ENCODE results near the gene WWC2.

Gene WWC2

GRCh38 chr4:183180621-183181020, 81.6 kb downstream of the WWC2 start:
- no peak for DNase-seq
- TF ChIP-seq GATA1 (IDR thresholded peaks at IDR 0.05; ENCODE audit: low read depth, low read length), result no peak
- TF ChIP-seq POLR2A (IDR thresholded peaks at IDR 0.05; ENCODE audit: low read length), result no peak

DNA sequence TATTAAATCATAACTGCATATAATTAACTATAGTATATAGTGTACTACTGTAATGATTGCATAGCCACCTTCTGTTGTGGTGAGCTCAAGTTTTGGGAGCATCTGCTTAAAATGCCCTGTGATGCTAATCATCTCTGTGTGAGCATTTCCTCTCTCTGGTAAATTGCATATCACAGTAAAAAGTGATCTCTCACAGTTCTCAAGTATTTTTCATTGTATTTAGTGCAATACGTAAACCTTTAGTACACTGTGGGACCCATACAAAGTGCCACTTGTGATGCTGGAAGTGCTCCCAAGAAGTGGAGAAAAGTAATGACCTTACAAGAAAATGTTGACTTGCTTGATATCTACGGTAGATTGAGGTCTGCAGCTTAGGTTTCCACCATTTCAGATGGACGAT, 82.0 kb downstream of the WWC2 start:
- TF ChIP-seq POLR2A (IDR thresholded peaks at IDR 0.05; ENCODE audit: low read length) (no peak), GATA1 (IDR thresholded peaks at IDR 0.05; ENCODE audit: low read depth, low read length) (no peak)
- DNase-seq, result no peak

- peak; percentile 22 to 49 for DNase-seq
- no peak for TF ChIP-seq POLR2A (IDR thresholded peaks at IDR 0.05; ENCODE audit: low read length)
These were observed 84.0 kb downstream of the WWC2 start for GRCh38 chr4:183182873-183183725.

DNA sequence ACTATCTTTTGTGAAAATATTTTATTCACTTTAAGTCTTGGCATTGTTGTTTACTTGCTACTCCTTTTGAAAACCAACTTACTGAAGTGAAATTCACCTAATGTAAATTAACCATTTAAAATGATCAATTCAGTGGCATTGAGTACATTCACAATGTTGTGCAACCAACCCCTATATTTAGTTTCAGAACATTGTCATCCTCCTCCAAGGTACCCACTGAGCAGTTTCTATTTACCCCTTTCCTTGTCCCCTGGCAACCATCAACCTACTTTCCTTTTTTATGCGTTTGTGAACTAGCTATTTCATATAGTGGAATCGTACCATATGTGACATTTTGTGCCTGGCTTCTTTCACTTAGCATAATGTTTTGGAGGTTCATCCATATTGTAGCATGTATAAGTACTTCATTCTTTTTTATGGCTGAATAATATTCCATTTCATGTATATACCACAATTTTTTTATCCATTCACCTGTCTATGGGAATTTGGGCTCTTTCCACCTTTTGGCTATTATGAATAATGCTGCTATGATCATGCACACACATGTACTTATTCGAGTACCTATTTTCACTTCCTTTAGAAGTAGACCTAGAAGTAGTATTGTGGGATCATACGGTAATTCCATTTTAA, 85.0 kb downstream of the WWC2 start:
- DNase-seq, result no peak
- no peak for TF ChIP-seq POLR2A (IDR thresholded peaks at IDR 0.05; ENCODE audit: low read length)
- TF ChIP-seq GATA1 (IDR thresholded peaks at IDR 0.05; ENCODE audit: low read depth, low read length), result no peak

DNA sequence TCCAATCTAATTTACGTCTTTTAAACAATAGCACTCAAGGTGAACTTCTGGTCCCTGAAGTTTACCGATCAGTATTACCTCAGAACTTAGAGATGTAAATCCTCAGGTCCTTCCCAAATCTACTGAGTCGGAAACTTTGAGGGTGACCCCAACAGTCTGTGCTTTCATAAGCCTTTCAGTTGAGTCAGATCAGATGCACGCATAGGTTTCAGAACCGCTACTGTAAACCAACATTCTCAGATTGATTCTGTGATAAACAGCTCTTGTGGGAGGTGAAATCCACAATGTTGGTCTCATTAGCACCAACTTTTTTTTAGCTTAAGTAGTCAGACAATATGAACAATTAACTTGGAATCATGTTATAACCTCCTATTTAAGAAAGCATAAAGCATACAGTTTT, 86.0 kb downstream of the WWC2 start:
- TF ChIP-seq GATA1 (IDR thresholded peaks at IDR 0.05; ENCODE audit: low read depth, low read length) (no peak), POLR2A (IDR thresholded peaks at IDR 0.05; ENCODE audit: low read length) (no peak)
- no peak for DNase-seq

DNA sequence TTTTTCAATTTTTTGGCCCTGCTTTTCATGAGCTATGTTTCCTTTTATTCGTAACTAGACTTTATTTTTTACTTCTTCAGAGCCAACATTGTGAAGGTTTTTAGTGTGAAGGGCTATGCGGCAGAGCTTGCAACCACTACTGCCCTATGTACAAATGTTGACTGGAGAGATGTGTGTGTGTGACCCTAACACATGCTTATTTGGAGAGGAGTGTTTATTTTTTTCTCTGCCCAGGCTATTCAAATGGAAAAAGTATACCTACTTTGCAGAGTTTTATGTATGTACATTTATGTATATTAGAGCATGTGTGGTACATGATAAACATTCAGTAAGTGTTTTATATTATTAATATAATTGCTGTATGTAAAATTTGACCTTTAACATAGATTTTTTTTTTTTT, 86.5 kb downstream of the WWC2 start:
- DNase-seq, result no peak
- TF ChIP-seq POLR2A (IDR thresholded peaks at IDR 0.05; ENCODE audit: low read length) (no peak), GATA1 (IDR thresholded peaks at IDR 0.05; ENCODE audit: low read depth, low read length) (no peak)

GRCh38 chr4:183186813-183187212, 87.8 kb downstream of the WWC2 start:
- no peak for TF ChIP-seq POLR2A (IDR thresholded peaks at IDR 0.05; ENCODE audit: low read length)
- no peak for TF ChIP-seq GATA1 (IDR thresholded peaks at IDR 0.05; ENCODE audit: low read depth, low read length)
- DNase-seq, result no peak

GRCh38 chr4:183190900-183191527, 92.0 kb downstream of the WWC2 start:
- TF ChIP-seq POLR2A (IDR thresholded peaks at IDR 0.05; ENCODE audit: low read length) (no peak), GATA1 (IDR thresholded peaks at IDR 0.05; ENCODE audit: low read depth, low read length) (no peak)
- no peak for DNase-seq

GRCh38 chr4:183191630-183192029, 92.6 kb downstream of the WWC2 start:
- TF ChIP-seq GATA1 (IDR thresholded peaks at IDR 0.05; ENCODE audit: low read depth, low read length) (no peak), POLR2A (IDR thresholded peaks at IDR 0.05; ENCODE audit: low read length) (no peak)
- DNase-seq, result no peak

GRCh38 chr4:183192571-183192970, 93.5 kb downstream of the WWC2 start:
- DNase-seq, result no peak
- no peak for TF ChIP-seq GATA1 (IDR thresholded peaks at IDR 0.05; ENCODE audit: low read depth, low read length)

DNA sequence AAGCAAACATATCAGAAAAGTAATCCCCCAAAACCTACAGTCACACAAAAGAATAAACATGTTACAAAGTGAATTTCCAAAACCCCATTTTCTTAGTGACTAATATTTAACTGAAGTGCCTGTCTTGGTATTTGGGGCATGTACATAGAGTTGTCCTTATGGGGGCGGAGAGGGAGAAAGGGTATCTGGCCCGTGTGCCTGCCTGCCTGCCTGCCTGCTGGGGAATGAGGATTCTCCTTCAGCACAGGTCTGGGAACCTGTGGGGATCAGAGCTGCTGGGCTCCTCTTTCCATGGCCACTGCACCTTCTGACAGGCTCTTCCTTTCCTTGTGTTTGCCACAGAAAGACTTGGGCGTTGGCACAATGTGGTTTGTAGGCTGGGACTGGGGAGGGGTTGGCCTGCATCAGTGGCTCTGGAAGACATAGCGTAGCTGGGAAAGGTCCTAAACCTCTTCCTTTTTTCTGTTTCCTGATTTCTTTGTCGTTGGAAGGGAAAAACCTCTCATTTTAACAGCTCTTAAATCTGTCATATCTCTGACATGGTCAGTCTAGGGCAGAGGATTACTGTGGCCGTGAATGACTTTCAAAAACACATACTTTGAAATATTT, 94.8 kb downstream of the WWC2 start:
- DNase-seq, result peak; percentile 4 to 8

DNA sequence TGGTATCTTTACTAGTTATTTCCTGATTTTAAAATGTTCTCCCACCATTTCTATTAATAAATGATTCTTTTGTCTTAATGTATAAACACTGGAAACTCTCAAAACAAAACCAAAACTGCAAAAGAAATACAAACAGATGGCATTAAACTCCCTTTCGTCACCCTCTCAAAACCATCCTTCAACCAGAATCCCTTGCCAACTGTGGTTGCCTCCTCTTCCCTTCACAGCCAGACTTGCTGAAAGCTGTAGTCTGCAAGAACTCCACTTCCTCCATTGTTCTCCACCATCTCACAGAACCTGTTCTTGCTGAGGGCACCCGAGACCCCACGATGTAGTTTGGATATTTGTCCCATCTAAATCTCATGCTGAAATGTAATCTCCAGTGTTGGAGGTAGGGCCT, 96.5 kb downstream of the WWC2 start:
- no peak for DNase-seq
- TF ChIP-seq POLR2A (IDR thresholded peaks at IDR 0.05; ENCODE audit: low read length) (no peak), GATA1 (IDR thresholded peaks at IDR 0.05; ENCODE audit: low read depth, low read length) (no peak)

DNA sequence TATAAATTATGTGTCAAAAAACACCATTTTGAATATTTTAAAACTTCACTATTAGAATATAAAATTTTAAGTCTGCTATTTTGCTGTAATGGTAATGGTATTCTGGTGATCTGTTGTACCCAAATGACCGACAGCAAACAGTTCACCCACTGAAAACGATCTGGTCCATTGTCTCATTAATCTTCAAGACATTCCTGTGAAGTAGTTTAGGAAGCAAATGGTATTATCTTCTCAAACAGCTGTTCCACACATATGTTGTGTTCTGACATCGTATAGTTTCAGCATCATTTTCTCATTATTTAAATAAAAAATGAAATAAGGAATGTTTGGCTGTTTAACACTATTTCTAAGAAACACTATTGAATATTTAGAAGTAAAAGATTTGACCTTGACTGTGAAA, 98.1 kb downstream of the WWC2 start:
- no peak for DNase-seq
- no peak for TF ChIP-seq GATA1 (IDR thresholded peaks at IDR 0.05; ENCODE audit: low read depth, low read length)
- no peak for TF ChIP-seq POLR2A (IDR thresholded peaks at IDR 0.05; ENCODE audit: low read length)

DNA sequence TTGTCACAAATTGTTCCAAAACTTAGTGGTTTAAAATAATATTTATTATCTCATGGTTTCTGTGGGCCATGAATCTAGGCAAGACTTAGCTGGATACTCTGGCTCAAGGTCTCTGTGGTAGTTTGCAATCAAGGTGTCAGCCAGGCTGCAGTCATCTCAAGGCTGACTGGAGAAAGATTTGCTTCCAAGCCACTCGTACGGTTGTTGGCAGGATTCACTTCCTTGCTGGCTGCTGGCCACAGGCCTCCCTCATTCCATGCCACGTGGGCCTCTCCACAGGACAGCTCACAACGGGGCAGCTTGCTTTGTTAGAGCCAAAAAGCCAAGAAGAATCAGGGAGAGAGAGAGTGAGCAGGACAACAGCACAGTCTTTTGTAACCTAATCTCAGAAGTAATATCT, 101.4 kb downstream of the WWC2 start:
- no peak for DNase-seq
- TF ChIP-seq POLR2A (IDR thresholded peaks at IDR 0.05; ENCODE audit: low read length) (no peak), GATA1 (IDR thresholded peaks at IDR 0.05; ENCODE audit: low read depth, low read length) (no peak)

All from erythroblast (primary cell).